ENCODE data around the gene CFAP77. TPM values are rescaled to one million over a fixed set of nuclear protein-coding genes. Genes with fewer than 3 reads are reported as not detected.

Gene CFAP77
- total RNA-seq, 2 experiments from 2014 or later: not detected

- POLR2A ChIA-PET: interaction anchor here (0.5 to 0.7 kb wide), 2 partner anchors 17 to 221 kb away, joined by 3 to 4 read pairs; no protein-coding TSS in a partner anchor
- H3K9me3 Mint-ChIP-seq: no peaks in the 10 kb centered on the region
- no peak overlapping the region for H3K27ac Mint-ChIP-seq
- TF ChIP-seq CTCF (IDR thresholded peaks at IDR 0.05): no peak
- peaks cover 20% of the 10 kb centered on the region for H3K36me3 Mint-ChIP-seq (ENCODE audit: low read depth)
- H3K4me3 Mint-ChIP-seq: no peak overlapping the region
- intact Hi-C loops (cut with micrococcal nuclease): no loop called here
- ATAC-seq (no peak), DNase-seq (no peak)
- H3K4me1 Mint-ChIP-seq (ENCODE audit: low read depth): peaks cover 10% of the 10 kb centered on the region
- CTCF ChIA-PET: interaction anchor here (0.6 to 1.2 kb wide), 2 partner anchors 12 to 178 kb away, joined by 3 read pairs; no protein-coding TSS in a partner anchor
- H3K27me3 Mint-ChIP-seq: peaks cover 47% of the 10 kb centered on the region
Measured at GRCh38 chr9:132590318-132591182, 180.5 kb downstream of the CFAP77 start.

GRCh38 chr9:132591244-132591643 is 181.2 kb downstream of the CFAP77 start:
- TF ChIP-seq CTCF (IDR thresholded peaks at IDR 0.05): no peak
- intact Hi-C loops (cut with micrococcal nuclease): no loop called here
- H3K36me3 Mint-ChIP-seq (ENCODE audit: low read depth): peaks cover 26% of the 10 kb centered on the region
- no peak for DNase-seq
- H3K27ac Mint-ChIP-seq: no peak overlapping the region
- POLR2A ChIA-PET: interaction anchor here (0.5 kb wide), 1 partner anchor 221 kb away, joined by 3 read pairs; no protein-coding TSS in a partner anchor
- H3K27me3 Mint-ChIP-seq: peaks cover 41% of the 10 kb centered on the region
- no peak overlapping the region for H3K4me3 Mint-ChIP-seq
- peaks cover 10% of the 10 kb centered on the region for H3K4me1 Mint-ChIP-seq (ENCODE audit: low read depth)
- CTCF ChIA-PET: interaction anchor here (0.6 to 1.2 kb wide), 2 partner anchors 12 to 179 kb away, joined by 3 read pairs; no protein-coding TSS in a partner anchor
- no peaks in the 10 kb centered on the region for H3K9me3 Mint-ChIP-seq
- ATAC-seq: no peak

GRCh38 chr9:132591751-132592314 is 181.8 kb downstream of the CFAP77 start:
- peaks cover 35% of the 10 kb centered on the region for H3K27me3 Mint-ChIP-seq

GRCh38 chr9:132592451-132592850 is 182.4 kb downstream of the CFAP77 start:
- TF ChIP-seq CTCF (IDR thresholded peaks at IDR 0.05): no peak
- H3K9me3 Mint-ChIP-seq: no peaks in the 10 kb centered on the region
- no peak overlapping the region for H3K27ac Mint-ChIP-seq
- intact Hi-C loops (cut with micrococcal nuclease): no loop called here
- H3K36me3 Mint-ChIP-seq (ENCODE audit: low read depth): peaks cover 32% of the 10 kb centered on the region
- CTCF ChIA-PET: interaction anchor here (0.9 kb wide), 1 partner anchor 18 kb away, joined by 3 read pairs; no protein-coding TSS in a partner anchor
- peaks cover 34% of the 10 kb centered on the region for H3K27me3 Mint-ChIP-seq
- H3K4me3 Mint-ChIP-seq: no peak overlapping the region
- DNase-seq (no peak), ATAC-seq (no peak)
- POLR2A ChIA-PET: no interaction called here
- peaks cover 10% of the 10 kb centered on the region for H3K4me1 Mint-ChIP-seq (ENCODE audit: low read depth)

More at GRCh38 chr9:132591751-132592314, 181.8 kb downstream of the CFAP77 start:
- intact Hi-C loops (cut with micrococcal nuclease): no loop called here
- Mint-ChIP-seq H3K4me3 (no peak overlapping the region), H3K9me3 (no peaks in the 10 kb centered on the region), H3K4me1 (ENCODE audit: low read depth) (peaks cover 10% of the 10 kb centered on the region), H3K27ac (no peak overlapping the region), H3K36me3 (ENCODE audit: low read depth) (peaks cover 32% of the 10 kb centered on the region)
- ChIA-PET POLR2A (no interaction called here), CTCF (interaction anchor here (0.9 to 1.2 kb wide), 2 partner anchors 17 to 179 kb away, joined by 3 read pairs; no protein-coding TSS in a partner anchor)
- ATAC-seq (no peak), DNase-seq (no peak)
- TF ChIP-seq CTCF (IDR thresholded peaks at IDR 0.05): no peak

- Mint-ChIP-seq H3K27ac (no peak overlapping the region), H3K4me1 (ENCODE audit: low read depth) (peaks cover 10% of the 10 kb centered on the region), H3K9me3 (no peaks in the 10 kb centered on the region), H3K36me3 (ENCODE audit: low read depth) (peaks cover 42% of the 10 kb centered on the region), H3K4me3 (no peak overlapping the region), H3K27me3 (peaks cover 18% of the 10 kb centered on the region)
- ATAC-seq: no peak
- intact Hi-C loops (cut with micrococcal nuclease): no loop called here
- no peak for DNase-seq
- CTCF ChIA-PET: no interaction called here
- POLR2A ChIA-PET: no interaction called here
- no peak for TF ChIP-seq CTCF (IDR thresholded peaks at IDR 0.05)
Measured at GRCh38 chr9:132594412-132594811, 184.4 kb downstream of the CFAP77 start.

All from activated CD8-positive, alpha-beta T cell treated with anti-CD3 and anti-CD28 coated beads for 36 hours (primary cell).